HuH-7 (cell line): ENCODE measurements around the gene RBP3.

Experiments used
- DNase-seq: peaks from one replicate; pipeline ENCODE4 v3.0.0; 2011; ENCODE audit warnings: low spot score

The RBP3 gene

DNA sequence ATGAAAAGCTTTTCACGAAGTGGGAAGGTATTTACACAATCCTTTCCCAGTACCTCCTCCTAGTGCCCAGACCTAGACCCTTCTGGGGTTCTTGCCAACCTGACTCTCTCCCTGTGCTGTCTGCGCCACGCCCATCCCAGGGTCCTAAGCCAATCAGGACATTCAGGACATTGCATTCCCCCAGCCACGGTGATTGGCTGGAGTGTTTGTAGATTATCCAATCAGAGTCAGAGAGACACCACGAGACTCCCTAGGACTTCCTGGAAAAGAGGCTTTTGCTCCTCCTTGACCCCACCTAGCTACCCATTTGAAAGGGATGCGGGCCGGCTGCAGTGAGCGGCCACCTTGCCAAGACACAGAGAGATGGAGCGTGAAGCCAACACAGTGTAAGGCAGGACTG, 29.5 kb upstream of the RBP3 start:
- DNase-seq: no peak

GRCh38 chr10:47319784-47320183, 28.4 kb upstream of the RBP3 start:
- DNase-seq: no peak

GRCh38 chr10:47320812-47321211, 27.4 kb upstream of the RBP3 start:
- no peak for DNase-seq

DNA sequence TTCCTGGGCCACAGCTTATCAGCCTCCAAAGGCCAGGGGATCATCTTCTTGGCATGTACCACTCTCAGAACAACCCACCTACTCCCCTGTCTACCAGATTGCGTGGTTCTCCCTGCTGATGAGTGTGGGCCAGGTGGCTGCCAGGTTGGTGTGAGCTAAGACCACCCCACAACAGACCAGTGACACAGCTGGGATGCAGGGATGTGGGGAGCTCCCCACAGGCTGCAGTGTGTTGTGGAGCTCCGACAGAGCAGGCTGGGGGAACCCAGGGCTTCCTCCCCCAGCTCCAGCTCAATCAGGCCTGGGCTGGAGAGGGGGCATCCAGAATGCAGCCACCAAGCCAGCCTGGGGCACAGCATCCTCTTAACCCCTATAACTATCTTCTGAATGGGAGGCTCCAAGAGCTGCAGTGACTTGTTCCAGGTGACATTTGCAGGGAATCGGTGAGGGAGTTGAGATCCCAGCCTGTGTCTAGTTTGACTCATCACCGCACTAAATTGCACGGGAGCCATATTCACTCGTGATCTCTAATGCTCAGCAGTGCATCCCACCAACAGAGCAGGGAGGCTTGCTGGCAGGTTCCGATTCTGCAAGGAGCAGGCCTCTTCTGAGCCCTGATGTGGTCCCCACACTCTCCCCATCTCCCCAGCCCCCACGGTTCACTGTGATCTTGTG, 26.5 kb upstream of the RBP3 start:
- DNase-seq: no peak

- no peak for DNase-seq
Measured at GRCh38 chr10:47322300-47323061, 25.7 kb upstream of the RBP3 start, which contains the start of gene GDF2. Gene GDF2 (plus strand): TSS chr10:47322454. CDS start chr10:47322669, 215 bp downstream.

DNA sequence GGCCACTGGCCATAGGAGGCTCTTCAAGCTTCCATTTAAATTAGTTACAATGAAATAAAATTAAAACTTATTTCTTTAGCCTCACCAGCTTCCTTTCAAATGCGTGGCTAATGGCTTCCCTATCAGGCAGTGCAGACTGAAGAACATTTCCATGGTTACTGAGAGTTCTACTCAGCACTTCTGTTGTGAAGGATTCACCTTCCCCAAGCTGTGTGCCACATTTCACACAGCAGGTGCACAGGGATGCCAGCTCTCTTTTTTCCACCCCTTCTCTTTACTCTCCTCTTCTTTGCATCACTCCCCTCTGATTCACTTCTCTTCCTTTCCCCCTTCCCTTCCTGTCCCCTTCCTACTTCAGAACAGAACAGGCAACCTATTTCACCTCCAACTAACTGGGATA, 25.1 kb upstream of the RBP3 start:
- no peak for DNase-seq

GRCh38 chr10:47323636-47324296, 24.4 kb upstream of the RBP3 start:
- DNase-seq: no peak

DNA sequence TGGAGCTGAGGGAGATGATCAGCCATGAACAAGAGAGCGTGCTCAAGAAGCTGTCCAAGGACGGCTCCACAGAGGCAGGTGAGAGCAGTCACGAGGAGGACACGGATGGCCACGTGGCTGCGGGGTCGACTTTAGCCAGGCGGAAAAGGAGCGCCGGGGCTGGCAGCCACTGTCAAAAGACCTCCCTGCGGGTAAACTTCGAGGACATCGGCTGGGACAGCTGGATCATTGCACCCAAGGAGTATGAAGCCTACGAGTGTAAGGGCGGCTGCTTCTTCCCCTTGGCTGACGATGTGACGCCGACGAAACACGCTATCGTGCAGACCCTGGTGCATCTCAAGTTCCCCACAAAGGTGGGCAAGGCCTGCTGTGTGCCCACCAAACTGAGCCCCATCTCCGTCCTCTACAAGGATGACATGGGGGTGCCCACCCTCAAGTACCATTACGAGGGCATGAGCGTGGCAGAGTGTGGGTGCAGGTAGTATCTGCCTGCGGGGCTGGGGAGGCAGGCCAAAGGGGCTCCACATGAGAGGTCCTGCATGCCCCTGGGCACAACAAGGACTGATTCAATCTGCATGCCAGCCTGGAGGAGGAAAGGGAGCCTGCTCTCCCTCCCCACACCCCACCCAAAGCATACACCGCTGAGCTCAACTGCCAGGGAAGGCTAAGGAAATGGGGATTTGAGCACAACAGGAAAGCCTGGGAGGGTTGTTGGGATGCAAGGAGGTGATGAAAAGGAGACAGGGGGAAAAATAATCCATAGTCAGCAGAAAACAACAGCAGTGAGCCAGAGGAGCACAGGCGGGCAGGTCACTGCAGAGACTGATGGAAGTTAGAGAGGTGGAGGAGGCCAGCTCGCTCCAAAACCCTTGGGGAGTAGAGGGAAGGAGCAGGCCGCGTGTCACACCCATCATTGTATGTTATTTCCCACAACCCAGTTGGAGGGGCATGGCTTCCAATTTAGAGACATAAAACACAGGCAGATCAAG, 22.6 kb upstream of the RBP3 start:
- no peak for DNase-seq

DNA sequence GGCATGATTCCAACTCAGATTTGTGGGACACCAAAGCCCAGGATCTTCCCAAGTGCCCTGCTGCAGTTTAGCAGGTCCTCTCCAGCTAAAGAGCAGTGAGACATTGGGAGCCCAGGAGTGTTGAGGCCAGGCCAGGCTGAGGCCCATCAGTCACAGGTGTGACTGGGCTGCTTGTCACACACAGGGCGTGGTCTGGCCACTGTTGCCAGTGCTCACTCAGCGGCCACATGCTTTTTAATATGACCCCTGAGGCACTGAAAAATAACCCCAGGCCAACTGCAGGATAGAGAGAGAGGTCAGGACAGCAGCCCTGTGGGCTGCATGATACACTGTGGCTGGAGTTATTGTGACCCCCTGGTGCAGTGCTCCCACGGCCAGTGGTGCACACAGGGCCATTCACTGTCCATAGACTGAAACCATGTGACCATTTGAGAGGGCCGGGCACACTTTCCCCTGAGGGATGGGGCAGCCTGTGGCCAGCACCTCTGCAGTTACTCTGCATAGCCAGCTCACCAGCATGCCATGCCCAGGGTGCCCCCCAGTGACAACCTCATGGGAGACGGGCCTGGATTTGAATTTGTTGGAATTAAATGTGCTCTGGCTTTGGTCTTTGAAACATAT, 21.7 kb upstream of the RBP3 start:
- no peak for DNase-seq

- no peak for DNase-seq
Measured at GRCh38 chr10:47326927-47327330, 21.2 kb upstream of the RBP3 start.

DNA sequence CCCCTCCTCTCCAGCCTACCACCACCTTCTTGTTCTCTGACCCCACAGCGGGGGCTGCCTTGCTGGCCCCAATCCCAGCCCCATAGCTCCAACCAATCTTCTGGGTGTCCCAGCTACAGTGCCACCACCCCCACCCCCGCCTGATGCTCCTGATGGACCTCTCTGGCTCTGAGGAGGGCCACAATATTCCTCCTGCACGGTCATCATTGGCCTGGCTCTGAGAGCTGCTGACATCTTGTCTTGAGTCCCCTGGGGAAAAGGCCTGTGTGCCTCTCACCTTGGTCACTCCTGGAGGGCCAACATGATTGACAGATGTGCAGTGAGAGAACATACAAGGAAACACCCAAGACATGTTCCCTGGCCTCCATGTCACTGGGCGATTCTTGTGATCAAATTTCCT, 18.3 kb upstream of the RBP3 start:
- no peak for DNase-seq

GRCh38 chr10:47330366-47330765, 17.8 kb upstream of the RBP3 start:
- DNase-seq: no peak

- DNase-seq: no peak
Measured at GRCh38 chr10:47330804-47331203, 17.4 kb upstream of the RBP3 start.

DNA sequence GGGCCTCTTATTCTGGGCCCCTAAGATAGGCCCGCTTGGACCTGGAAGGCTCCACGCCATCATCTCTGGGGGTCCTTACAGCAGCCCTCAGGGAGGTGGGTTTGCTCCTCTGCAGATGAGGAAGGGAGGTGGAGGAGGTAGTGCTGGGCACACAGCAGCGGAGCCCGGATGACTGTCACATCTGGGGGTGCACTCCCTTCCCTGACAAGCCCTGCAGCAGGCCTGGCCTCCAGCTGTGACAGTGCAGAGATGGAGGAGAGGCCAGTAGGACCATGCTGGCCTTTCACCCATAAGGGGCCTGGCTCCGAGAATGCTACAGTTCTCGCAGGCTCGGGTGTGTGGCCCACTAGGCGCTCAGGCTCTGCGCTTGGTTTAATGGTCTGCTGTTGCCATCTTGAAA, 16.7 kb upstream of the RBP3 start:
- no peak for DNase-seq

DNA sequence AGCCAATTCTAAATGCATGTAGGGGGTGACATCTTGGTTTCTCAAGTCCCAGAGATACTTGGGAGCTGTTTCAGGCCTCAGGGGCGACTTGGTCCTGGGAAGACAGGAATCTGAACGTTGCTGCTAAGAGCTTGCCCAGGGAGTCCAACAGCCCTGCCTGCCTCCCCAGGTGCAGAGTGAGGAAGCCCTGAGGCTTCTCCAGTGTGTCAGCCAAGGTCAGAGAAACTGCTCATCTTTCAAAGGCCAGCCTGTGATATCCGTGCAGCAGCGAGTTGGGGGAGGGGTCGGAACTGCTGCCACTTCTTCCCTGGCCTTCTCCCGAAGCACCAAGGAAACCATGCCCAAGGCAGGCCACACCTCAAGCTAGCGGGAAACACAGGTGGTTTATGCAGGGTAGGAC, 16.2 kb upstream of the RBP3 start:
- no peak for DNase-seq

GRCh38 chr10:47332371-47332770, 15.8 kb upstream of the RBP3 start:
- no peak for DNase-seq

- DNase-seq: no peak
Measured at GRCh38 chr10:47332946-47333345, 15.2 kb upstream of the RBP3 start.

DNA sequence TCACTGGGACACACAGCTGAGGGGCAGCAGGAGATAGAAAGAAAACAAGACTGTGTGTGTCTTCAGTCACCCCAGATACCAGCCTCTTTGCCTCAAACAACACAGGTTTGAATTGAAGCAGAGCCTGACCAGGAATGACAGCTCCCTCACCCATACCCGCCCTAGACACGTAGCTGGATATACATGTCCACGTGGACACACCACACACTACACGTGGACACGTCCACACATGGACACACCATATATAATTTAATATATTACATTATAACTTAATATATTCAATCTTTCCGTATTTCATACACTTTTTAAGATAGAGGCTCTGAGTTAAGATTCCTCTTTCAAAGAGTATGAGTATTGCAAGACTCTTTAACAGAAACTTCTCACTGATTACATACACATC, 14.6 kb upstream of the RBP3 start:
- no peak for DNase-seq

DNA sequence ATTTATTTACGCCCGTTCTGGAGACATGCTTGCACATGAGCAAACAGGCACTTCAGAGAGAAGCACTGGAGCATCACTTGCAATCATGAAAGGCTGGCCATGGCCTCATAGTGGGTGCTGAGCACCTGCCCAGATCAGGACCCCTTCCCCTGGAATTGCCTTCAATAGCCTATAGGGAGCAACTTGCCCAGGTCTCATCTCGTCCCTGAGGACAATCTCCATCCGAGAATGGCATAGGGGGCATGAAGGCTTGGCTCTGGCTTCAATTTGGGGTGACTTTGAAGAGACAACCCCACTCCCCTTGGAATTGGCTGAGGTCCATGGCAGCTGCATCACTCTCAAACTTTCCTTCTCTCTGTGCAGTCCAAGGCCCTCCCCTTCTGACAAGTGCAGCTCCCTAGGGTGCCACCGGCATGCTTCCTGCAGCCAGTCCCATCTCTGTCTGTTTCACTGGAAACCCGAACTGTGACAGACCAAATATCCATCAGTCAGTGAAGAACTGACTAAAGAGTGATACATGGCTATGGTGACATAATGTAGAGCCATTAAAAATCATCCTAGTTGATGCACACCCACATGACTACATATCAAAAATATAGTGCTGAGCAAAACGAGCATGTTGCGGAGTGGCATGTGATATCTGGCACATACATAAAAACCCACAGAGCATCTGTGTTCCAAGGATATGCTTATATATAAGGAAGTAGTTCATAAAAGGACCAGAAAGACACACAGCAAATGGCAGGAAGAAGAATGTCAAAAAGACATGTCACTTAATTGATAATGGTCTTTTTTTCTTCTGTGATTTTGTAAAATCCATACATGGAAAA, 13.5 kb upstream of the RBP3 start:
- DNase-seq: no peak

GRCh38 chr10:47335906-47336305, 12.3 kb upstream of the RBP3 start:
- DNase-seq: no peak
